C4-2B (cell line): ENCODE data around the gene PDCL3.

Source experiments
- ZFX ChIP-seq: fragments of 450-650 bp; IDR thresholded peaks from 2 replicates; pipeline ENCODE4 v1.6.1; 2017
- TF ChIP-seq, protein P1 (sequence below): fragments of 450-650 bp; conservative IDR thresholded peaks from 2 replicates; pipeline ENCODE4 v1.5.1; 2017; ENCODE audit warnings: mild to moderate bottlenecking

DNA sequence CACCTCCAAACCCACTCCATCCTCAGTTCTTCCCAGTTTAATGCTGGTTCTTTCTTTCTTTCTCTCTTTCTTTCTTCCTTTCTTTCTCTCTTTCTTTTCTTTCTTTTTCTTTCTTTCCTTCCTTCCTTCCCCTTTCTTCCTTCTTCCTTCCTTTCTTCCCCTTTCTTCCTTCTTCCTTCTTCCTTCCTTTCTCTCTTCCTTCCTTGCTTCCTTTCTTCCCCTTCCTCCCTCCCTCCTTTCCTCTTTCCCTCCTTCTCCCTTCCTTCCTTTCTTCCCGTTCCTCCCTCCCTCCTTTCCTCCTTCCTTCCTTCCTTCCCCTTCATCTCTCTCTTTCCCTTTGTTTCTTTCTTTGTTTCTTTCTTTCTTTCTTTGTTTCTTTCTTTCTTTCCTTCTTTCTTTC lies 50.9 kb downstream of the PDCL3 start:
- TF ChIP-seq, protein P1, sequence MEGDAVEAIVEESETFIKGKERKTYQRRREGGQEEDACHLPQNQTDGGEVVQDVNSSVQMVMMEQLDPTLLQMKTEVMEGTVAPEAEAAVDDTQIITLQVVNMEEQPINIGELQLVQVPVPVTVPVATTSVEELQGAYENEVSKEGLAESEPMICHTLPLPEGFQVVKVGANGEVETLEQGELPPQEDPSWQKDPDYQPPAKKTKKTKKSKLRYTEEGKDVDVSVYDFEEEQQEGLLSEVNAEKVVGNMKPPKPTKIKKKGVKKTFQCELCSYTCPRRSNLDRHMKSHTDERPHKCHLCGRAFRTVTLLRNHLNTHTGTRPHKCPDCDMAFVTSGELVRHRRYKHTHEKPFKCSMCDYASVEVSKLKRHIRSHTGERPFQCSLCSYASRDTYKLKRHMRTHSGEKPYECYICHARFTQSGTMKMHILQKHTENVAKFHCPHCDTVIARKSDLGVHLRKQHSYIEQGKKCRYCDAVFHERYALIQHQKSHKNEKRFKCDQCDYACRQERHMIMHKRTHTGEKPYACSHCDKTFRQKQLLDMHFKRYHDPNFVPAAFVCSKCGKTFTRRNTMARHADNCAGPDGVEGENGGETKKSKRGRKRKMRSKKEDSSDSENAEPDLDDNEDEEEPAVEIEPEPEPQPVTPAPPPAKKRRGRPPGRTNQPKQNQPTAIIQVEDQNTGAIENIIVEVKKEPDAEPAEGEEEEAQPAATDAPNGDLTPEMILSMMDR: no peak
- no peak for TF ChIP-seq ZFX
